Neural progenitor cell (in vitro differentiated cells): ENCODE results near the gene TEKTIP1. TPM values are rescaled to one million over a fixed set of nuclear protein-coding genes. Genes with fewer than 3 reads are reported as not detected.
"Not testable (repeated sequence)": the region's sequence is repeated elsewhere in the genome, so short reads cannot be mapped to it uniquely, and the experiment has no call there.

Experiments
- DNase-seq: peaks from one replicate; pipeline ENCODE4 v3.0.0-alpha.2; 2016; ENCODE audit warnings: low spot score
- H2AFZ ChIP-seq: fragments of 200-600 bp; sonication (generic); replicated peaks from 2 replicates; pipeline ENCODE4 v1.6.1; 2016; ENCODE audit warnings: antibody characterized with exemption
- H3F3A ChIP-seq: fragments of 200-600 bp; sonication (generic); 2 replicates; pipeline ENCODE4 v1.6.1; 2016; ENCODE audit warnings: antibody characterized with exemption, low read depth
- H3K27ac ChIP-seq: fragments of 200-600 bp; sonication (generic); 2 replicates; pipeline ENCODE4 v1.5.1; 2016; ENCODE audit warnings: mild to moderate bottlenecking
- H3K27me3 ChIP-seq: fragments of 200-600 bp; sonication (generic); 2 replicates; pipeline ENCODE4 v1.6.1; 2016; ENCODE audit warnings: mild to moderate bottlenecking, moderate library complexity
- H3K36me3 ChIP-seq: fragments of 200-600 bp; sonication (generic); 2 replicates; pipeline ENCODE4 v1.5.1; 2016
- H3K4me1 ChIP-seq: fragments of 200-600 bp; sonication (generic); 2 replicates; pipeline ENCODE4 v1.6.1; 2016; ENCODE audit warnings: mixed run types
- H3K4me2 ChIP-seq: fragments of 200-600 bp; sonication (generic); 2 replicates; pipeline ENCODE4 v1.6.1; 2016
- H3K4me3 ChIP-seq: fragments of 200-600 bp; sonication (generic); 2 replicates; pipeline ENCODE4 v1.5.1; 2016
- H3K79me2 ChIP-seq: fragments of 200-600 bp; sonication (generic); 2 replicates; pipeline ENCODE4 v1.6.1; 2016; ENCODE audit warnings: low read depth
- H3K9ac ChIP-seq: fragments of 200-600 bp; sonication (generic); 2 replicates; pipeline ENCODE4 v1.6.1; 2016
- H3K9me3 ChIP-seq: fragments of 200-600 bp; sonication (generic); 2 replicates; pipeline ENCODE4 v1.5.1; 2016; ENCODE audit warnings: low read depth
- H4K20me1 ChIP-seq: fragments of 200-600 bp; sonication (generic); 2 replicates; pipeline ENCODE4 v1.6.1; 2016; ENCODE audit warnings: low read depth
- H3K27ac Mint-ChIP-seq: 3 replicates; pipeline ENCODE4 v1.8.0; 2021; ENCODE audit warnings: mixed read lengths
- H3K27me3 Mint-ChIP-seq: 2 replicates; pipeline ENCODE4 v1.8.0; 2022; ENCODE audit warnings: low read depth, mild to moderate bottlenecking, inconsistent platforms, moderate library complexity, mixed read lengths; ENCODE audit not compliant: insufficient read depth
- H3K36me3 Mint-ChIP-seq: 3 replicates; pipeline ENCODE4 v1.8.0; 2021; ENCODE audit warnings: mixed read lengths
- H3K4me1 Mint-ChIP-seq: 3 replicates; pipeline ENCODE4 v1.8.0; 2021; ENCODE audit warnings: mixed read lengths
- H3K4me3 Mint-ChIP-seq: 3 replicates; pipeline ENCODE4 v1.8.0; 2021; ENCODE audit warnings: mild to moderate bottlenecking, moderate library complexity, mixed read lengths
- H3K9me3 Mint-ChIP-seq: 3 replicates; pipeline ENCODE4 v1.8.0; 2020; ENCODE audit warnings: mixed read lengths
- EZH2 ChIP-seq: fragments of 200-600 bp; sonication (generic); IDR thresholded peaks from 2 replicates; pipeline ENCODE4 v1.6.1; 2017; ENCODE audit warnings: antibody characterized with exemption, mild to moderate bottlenecking, moderate library complexity
- EZH2phosphoT487 ChIP-seq: fragments of 200-600 bp; sonication (generic); IDR thresholded peaks from 2 replicates; pipeline ENCODE4 v1.6.1; 2017; ENCODE audit warnings: antibody characterized with exemption
- total RNA-seq: library from RNA; depleted of rRNA; stranded (reverse); fragments of >200 nt; gene quantifications from 2 replicates; pipeline ENCODE4 v1.2.3, GENCODE V29; 2015; ENCODE audit warnings: low replicate concordance
- TF ChIP-seq, protein P1 (sequence below): fragments of 200-600 bp; sonication (generic); IDR thresholded peaks from 2 replicates; pipeline ENCODE4 v1.5.1; 2017; ENCODE audit warnings: antibody characterized with exemption, mild to moderate bottlenecking

TEKTIP1 gene
- total RNA-seq, 1 donor from 2014 or later: not detected

DNA sequence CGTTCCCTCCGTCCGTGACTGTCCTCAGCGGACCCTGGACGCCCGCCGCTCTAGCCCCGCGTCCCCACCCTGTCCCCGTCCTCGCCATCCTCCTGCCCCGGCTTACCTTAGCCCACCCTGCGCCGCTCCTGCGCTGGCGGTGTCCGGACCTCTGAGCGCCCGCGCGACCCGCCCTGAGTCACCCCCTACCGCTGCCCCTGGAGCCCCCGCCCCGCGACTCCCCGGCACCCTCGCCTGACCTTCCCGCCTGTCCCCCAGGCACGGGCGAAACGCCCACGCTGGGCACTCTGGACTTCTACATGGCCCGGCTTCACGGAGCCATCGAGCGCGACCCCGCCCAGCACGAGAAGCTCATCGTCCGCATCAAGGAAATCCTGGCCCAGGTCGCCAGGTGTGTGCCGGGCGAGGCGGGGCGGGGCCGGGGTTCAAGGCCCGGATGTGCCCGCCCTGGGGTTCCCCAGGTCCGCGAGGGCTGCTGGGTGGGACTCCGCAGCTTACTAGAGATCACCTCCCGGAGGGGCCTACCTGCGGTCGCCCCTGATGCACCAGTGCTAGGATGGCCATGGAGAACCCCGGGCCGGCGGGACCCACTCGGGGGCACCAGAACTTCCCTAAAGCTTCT lies 38.9 kb downstream of the TEKTIP1 start:
- H3K9me3 Mint-ChIP-seq: no peaks in the 10 kb centered on the region
- Histone ChIP-seq H3K36me3 (no peaks in the 10 kb centered on the region), H3K27me3 (peaks cover 74% of the 10 kb centered on the region), H3K79me2 (peaks cover 6% of the 10 kb centered on the region), H3F3A (peaks cover 36% of the 10 kb centered on the region), H3K27ac (no peak overlapping the region), H3K4me1 (peaks cover 11% of the 10 kb centered on the region), H3K4me3 (peak overlapping the region; percentile 50), H3K4me2 (peak overlapping the region; percentile 80), H2AFZ (no peak overlapping the region), H4K20me1 (peaks cover 57% of the 10 kb centered on the region), H3K9me3 (no peaks in the 10 kb centered on the region), H3K9ac (no peak overlapping the region)
- DNase-seq: peak; percentile 35
- no peak overlapping the region for H3K27ac Mint-ChIP-seq
- peaks cover 15% of the 10 kb centered on the region for H3K4me1 Mint-ChIP-seq
- TF ChIP-seq, protein P1, sequence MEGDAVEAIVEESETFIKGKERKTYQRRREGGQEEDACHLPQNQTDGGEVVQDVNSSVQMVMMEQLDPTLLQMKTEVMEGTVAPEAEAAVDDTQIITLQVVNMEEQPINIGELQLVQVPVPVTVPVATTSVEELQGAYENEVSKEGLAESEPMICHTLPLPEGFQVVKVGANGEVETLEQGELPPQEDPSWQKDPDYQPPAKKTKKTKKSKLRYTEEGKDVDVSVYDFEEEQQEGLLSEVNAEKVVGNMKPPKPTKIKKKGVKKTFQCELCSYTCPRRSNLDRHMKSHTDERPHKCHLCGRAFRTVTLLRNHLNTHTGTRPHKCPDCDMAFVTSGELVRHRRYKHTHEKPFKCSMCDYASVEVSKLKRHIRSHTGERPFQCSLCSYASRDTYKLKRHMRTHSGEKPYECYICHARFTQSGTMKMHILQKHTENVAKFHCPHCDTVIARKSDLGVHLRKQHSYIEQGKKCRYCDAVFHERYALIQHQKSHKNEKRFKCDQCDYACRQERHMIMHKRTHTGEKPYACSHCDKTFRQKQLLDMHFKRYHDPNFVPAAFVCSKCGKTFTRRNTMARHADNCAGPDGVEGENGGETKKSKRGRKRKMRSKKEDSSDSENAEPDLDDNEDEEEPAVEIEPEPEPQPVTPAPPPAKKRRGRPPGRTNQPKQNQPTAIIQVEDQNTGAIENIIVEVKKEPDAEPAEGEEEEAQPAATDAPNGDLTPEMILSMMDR: no peak
- peak; percentile 68 for TF ChIP-seq EZH2phosphoT487
- TF ChIP-seq EZH2: peak; percentile 75
- peaks cover 7% of the 10 kb centered on the region for H3K36me3 Mint-ChIP-seq
- no peak overlapping the region for H3K4me3 Mint-ChIP-seq
- peaks cover 7% of the 10 kb centered on the region for H3K27me3 Mint-ChIP-seq

DNA sequence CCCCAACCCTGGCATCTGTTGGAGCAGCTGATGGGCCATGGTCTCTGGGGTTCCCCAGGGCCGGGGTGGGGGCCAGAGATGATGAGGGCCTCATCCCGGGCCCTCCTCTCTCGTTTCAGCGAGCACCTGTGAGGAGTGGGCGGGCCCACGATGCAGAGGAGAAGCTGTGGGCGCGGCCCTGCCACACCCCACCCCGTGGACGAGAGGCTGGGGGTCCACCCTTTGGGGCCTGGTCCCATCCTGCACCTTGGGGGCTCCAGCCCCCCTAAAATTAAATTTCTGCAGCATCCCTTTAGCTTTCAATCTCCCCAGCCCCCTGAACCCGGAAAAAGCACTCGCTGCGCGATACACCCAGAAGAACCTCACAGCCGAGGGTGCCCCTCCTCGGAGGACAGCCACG lies 39.4 kb downstream of the TEKTIP1 start:
- Histone ChIP-seq H3K4me3 (no peak overlapping the region), H3K27me3 (peaks cover 79% of the 10 kb centered on the region), H3F3A (peaks cover 36% of the 10 kb centered on the region), H3K27ac (no peak overlapping the region), H3K9me3 (no peaks in the 10 kb centered on the region), H2AFZ (no peak overlapping the region), H4K20me1 (peaks cover 52% of the 10 kb centered on the region), H3K36me3 (no peaks in the 10 kb centered on the region), H3K4me2 (no peak overlapping the region), H3K79me2 (peaks cover under 1% of the 10 kb centered on the region), H3K4me1 (peaks cover 11% of the 10 kb centered on the region), H3K9ac (no peak overlapping the region)
- Mint-ChIP-seq H3K4me3 (no peak overlapping the region), H3K9me3 (no peaks in the 10 kb centered on the region), H3K36me3 (peaks cover 7% of the 10 kb centered on the region), H3K4me1 (peaks cover 15% of the 10 kb centered on the region), H3K27ac (no peak overlapping the region), H3K27me3 (peaks cover 9% of the 10 kb centered on the region)
- no peak for TF ChIP-seq EZH2
- TF ChIP-seq, protein P1: no peak
- no peak for TF ChIP-seq EZH2phosphoT487
- no peak for DNase-seq

DNA sequence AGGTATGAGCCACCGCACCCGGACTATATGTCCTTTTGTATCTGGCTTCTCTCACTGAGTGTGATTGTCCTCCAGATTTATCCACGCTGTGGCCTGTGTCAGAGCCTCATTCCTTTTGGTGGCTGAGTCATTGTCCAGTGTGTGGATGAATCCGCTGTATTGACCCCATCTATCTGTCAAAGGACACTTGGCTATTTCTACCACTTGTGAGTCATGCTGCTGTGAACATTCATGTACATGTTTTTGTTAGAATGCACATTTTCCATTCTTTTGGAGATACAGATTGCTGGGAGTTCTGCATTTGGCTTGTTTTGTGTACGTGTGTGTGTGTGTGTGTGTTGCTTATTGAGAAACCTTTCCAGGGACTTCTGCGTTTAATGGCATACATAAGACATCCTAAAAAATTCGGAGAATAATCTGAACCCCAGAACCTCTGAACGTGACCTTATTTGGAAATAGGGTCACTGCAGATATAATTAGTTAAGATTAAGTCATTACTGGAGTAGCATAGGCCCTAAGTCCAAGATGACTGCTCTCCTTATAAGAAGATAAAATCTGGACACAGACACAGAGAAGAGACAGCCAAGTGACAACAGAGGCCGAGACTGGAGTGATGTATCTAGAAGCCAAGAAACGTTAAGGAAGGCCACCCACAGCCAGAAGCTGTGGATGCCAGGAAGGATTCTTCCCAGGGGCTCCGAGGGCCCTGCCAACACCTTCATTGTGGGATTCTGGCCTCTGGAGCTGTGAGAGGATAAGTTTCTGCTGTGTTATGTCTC lies 41.4 kb downstream of the TEKTIP1 start:
- H3K4me3 ChIP-seq: no peak overlapping the region
- no peak overlapping the region for H3K9ac ChIP-seq
- TF ChIP-seq EZH2: no peak
- no peak for TF ChIP-seq EZH2phosphoT487
- TF ChIP-seq, protein P1: no peak
- Mint-ChIP-seq H3K9me3 (no peaks in the 10 kb centered on the region), H3K36me3 (peaks cover 2% of the 10 kb centered on the region), H3K4me1 (peaks cover 8% of the 10 kb centered on the region), H3K27ac (no peak overlapping the region), H3K27me3 (peaks cover 17% of the 10 kb centered on the region), H3K4me3 (peak overlapping the region; percentile 41)
- no peak for DNase-seq
- H2AFZ ChIP-seq: no peak overlapping the region
- peaks cover 11% of the 10 kb centered on the region for H3K4me1 ChIP-seq
- H3K79me2 ChIP-seq: no peaks in the 10 kb centered on the region
- H3F3A ChIP-seq: peaks cover 25% of the 10 kb centered on the region
- no peaks in the 10 kb centered on the region for H3K9me3 ChIP-seq
- H3K27me3 ChIP-seq: peaks cover 91% of the 10 kb centered on the region
- H3K36me3 ChIP-seq: no peaks in the 10 kb centered on the region
- H3K27ac ChIP-seq: no peak overlapping the region
- H3K4me2 ChIP-seq: no peak overlapping the region
- peaks cover 33% of the 10 kb centered on the region for H4K20me1 ChIP-seq

DNA sequence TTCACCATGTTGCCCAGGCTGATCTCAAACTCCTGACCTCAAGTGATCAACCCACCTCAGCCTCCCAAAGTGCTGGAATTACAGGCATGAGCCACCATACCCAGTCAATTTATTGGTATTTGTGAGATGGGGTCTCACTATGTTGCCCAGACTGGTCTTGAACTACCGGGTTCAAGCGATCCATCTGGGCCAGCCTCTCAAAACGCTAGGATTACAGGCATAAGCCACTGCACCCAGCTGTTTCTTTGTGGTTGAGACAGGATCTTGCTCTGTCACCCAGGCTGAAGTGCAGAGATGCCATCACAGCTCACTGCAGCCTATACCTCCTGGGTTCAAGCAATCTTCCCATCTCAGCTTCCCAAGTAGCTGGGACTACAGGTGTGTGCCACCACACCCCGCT lies 42.8 kb downstream of the TEKTIP1 start:
- not testable (repeated sequence) for H3K4me1 Mint-ChIP-seq, DNase-seq, H3K9me3 Mint-ChIP-seq, H3K9ac ChIP-seq, H3K36me3 Mint-ChIP-seq, H3K79me2 ChIP-seq, H3K4me1 ChIP-seq, H3K9me3 ChIP-seq, H2AFZ ChIP-seq, H3K4me3 Mint-ChIP-seq, H3K27ac ChIP-seq, H3K36me3 ChIP-seq, H3K27ac Mint-ChIP-seq, H3K4me3 ChIP-seq, H3K4me2 ChIP-seq
- peaks cover 17% of the 10 kb centered on the region for H3K27me3 Mint-ChIP-seq
- H3K27me3 ChIP-seq: peaks cover 91% of the 10 kb centered on the region
- peaks cover 18% of the 10 kb centered on the region for H4K20me1 ChIP-seq
- H3F3A ChIP-seq: peaks cover 13% of the 10 kb centered on the region

DNA sequence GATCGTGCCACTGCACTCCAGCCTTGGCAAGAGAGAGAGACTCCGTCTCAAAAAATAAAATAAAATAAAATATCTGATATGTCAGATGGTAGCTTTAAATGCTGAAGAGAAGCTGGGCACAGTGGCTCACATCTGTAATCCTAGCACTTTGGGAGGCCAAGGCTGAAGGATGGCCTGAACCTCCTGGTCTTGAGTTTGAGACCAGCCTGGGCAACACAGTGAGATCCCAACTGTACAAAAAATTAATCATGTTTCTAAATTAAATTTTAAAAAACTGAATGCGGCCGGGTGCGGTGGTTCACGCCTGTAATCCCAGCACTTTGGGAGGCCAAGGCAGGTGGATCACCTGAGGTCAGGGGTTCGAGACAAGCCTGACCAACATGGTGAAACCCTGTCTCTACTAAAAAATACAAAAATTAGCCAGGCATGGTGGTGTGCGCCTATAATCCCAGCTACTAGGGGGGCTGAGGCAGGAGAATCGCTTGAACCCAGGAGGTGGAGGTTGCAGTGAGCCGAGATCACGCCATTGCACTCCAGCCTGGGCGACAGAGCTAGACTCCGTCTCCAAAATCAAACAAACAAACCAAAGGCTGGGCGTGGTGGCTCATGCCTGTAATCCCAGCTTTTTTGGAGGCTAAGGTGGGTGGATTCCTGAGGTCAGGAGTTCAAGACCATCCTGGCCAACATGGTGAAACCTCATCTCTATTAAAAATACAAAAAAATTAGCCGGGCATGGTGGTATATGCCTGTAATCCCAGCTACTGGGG lies 45.2 kb downstream of the TEKTIP1 start:
- not testable (repeated sequence) for H3K4me1 Mint-ChIP-seq, H3K4me3 Mint-ChIP-seq

More for the DNA sequence above, 45.2 kb downstream of the TEKTIP1 start:
- not testable (repeated sequence) for H2AFZ ChIP-seq, H3F3A ChIP-seq, H3K36me3 ChIP-seq, H3K79me2 ChIP-seq, H3K9me3 Mint-ChIP-seq, DNase-seq, H3K4me2 ChIP-seq, H4K20me1 ChIP-seq, H3K4me3 ChIP-seq, H3K9me3 ChIP-seq, H3K36me3 Mint-ChIP-seq, H3K27ac ChIP-seq, H3K9ac ChIP-seq, H3K27ac Mint-ChIP-seq, H3K4me1 ChIP-seq
- H3K27me3 ChIP-seq: peaks cover 88% of the 10 kb centered on the region
- peaks cover 20% of the 10 kb centered on the region for H3K27me3 Mint-ChIP-seq
